Kidney tubule cell (primary cell): ENCODE measurements around the gene FLACC1.

ENCODE experiments used
- DNase-seq: peaks from one replicate; pipeline ENCODE4 v3.0.0-alpha.2; 2018; ENCODE audit warnings: low spot score

The FLACC1 gene

DNA sequence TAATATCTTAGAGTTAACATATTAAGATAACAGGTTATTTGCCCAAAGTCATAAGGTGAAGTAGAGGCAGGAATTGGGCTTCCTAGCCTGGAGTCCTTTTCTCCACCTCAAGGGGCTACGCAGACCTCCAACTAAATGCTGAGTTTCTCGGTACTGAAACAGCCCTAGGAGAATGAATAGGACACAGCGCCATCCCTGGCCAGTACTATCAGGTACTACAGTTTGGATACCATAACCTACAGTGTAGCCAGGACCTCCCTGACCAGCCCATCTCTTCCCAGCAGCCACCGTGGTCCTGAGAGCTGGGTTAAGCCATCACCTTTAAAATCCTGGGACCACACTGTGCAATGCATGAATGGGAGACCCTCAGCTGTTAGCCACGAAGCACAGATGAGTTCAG lies 81.2 kb downstream of the FLACC1 start:
- no peak for DNase-seq

DNA sequence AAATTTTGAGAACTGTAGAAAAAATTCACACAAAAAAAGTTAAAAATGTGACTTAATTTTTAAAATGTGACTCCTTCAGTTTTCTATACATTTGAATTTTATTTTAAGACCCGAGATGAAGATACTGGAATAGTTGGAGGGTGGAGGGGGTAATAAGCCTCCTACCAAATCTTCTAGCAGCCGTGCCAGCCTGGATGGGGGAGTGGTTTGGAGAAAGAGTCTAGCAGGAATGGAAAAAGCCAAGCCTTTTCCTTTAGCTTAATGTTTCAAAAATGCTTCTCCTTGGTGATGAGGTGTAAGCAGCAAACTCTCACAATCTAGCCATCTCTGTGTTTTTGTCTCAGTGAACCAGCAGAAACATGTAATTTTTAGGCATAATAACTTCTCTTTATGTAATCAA lies 82.1 kb downstream of the FLACC1 start:
- DNase-seq: no peak

DNA sequence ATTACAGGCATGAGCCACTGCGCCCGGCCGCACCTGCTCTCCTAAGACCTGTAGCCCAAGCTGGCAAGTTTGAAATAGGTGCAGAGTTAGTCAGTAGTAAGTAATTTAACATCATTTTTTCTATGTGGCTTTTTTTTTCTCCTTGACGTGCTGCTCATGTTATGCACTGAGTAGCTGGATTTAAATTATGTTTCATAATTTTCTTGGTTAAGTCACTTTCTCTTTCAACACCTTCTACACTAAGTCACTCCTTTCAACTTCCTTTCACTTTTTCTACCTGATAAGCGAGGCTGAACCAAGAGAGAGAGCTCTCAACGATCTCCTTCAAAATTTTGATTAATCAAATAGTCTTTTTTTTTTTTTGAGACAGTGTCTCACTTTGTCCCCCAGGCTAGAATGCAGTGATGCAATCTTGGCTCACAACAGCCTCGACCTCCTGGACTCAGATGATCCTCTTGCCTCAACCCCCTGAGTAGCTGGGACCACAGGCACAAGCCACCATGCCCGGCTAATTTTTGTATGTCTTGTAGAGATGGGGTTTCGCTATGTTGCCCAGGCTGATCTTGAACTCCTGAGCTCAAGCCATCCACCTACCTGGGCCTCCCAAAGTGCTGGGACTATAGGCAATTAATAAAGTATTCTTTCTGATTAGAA lies 83.7 kb downstream of the FLACC1 start:
- no peak for DNase-seq

DNA sequence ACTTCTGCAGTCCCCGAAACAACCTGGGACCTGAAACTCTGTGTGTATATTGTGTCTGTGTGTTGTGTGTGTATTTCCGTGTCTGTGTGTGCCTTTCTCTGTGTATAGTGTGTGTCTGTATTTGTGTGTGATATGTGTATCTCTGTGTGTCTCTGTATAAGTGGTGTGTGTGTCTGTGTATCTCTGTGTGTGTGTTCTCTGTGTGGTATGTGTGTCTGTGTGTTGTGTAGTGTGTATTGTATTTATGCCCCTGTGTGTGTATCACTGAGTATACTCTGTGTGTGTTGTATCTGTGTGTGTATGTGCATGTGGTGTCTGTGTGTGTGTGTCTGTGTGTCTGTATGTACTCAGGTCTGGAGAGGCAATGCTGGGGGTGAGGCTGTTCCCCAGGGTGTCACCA lies 85.2 kb downstream of the FLACC1 start:
- no peak for DNase-seq

DNA sequence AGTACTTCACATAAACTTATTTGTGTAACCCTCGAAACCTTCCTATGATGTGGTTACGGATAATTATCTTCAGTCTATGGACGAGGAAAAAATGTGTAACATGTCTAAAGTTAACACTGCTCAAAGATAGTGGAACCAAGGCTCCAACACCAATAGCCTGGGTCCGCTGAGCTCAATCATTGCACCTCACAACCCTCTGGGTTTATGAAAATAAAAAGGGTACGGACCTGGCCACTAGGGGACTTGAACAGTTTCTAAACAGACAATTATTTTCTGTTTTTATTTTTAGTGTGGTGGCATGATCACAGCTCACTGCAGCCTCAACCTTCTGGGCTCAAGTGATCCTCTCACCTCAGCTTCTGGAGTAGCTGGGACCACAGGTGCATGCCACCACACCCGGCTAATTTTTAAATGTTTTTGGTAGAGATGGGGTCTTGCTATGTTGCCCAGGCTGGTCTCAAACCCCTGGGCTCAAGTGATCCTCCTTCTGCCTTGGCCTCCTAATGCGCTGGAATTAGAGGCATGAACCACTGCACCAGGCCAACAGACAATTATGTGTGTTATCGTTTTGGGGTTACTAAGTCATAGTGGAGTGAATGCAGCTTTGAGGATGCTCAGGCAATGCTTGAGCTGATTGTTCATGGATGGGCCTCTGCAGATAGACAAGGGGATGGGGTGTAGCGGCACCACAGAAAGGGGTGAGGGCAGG lies 86.7 kb downstream of the FLACC1 start:
- DNase-seq: no peak

DNA sequence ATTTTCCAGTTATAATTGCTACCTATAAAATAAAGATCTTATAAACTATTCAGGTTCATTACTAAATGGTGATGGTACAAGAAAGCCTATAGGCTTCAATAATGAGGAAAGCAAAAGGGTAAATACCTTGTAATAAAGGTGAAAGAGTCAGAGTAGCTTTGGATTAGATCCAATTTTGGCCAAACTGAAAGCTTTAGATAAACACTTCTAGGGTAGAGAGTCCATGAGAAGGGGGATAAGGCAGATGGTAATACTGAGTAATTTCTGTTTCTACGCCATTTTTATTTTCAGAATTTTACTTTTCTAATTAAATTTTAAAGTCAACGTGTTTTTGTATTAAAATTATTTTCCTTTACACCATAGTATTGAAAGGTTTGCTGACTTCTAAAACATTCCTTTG lies 87.4 kb downstream of the FLACC1 start:
- no peak for DNase-seq

DNA sequence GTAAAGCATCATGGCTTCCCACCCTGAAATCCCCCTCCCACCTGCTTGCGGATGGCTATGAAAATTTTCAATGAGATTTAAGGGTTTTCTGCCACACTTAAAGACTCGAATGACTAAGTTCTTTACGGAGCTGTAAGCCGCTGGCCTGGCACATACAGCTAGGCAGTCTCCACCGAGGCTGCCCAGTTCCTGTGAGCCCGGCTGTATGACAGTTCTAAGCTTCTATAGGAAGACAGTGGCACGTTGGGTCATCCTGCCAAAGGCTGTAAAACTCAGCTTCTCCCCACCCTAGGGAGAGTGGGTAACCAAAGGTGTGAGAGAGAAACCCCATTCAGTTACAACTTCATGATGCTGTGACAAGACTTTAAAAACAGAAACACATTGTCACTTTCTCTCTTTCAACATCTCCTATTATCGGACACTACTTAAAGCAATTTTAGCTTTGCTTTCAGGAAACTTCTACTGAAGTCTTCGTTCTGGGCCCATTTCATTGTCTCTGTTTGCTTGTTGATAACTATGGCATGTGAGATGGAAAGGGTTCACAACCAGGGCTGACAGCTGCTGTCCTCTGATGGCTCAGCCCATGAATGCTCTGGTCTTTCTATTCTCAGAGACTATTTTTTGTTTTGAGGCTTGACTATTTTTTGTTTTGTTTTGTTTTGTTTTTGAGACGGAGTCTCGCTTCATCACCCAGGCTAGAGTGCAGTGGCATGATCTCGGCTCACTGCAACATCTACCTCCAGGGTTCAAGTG lies 89.7 kb downstream of the FLACC1 start:
- no peak for DNase-seq

DNA sequence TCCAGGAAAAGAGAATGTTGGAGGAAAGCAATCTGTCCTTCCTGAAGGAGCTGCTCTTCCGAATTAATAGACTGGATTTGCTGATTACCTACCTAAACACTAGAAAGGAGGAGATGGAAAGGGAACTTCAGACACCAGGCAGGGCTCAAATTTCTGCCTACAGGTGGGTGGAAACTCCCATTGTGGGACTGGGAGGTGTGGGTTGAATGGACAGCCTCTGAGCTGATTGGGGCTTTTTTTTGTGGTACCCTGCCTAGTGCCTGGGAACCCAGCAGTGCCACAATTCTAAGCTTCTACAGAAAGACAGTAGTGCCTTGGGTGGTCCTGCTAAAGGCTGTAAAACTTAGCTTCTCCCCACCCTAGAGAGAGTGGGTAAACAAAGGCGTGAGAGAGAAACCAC lies 90.5 kb downstream of the FLACC1 start:
- no peak for DNase-seq

DNA sequence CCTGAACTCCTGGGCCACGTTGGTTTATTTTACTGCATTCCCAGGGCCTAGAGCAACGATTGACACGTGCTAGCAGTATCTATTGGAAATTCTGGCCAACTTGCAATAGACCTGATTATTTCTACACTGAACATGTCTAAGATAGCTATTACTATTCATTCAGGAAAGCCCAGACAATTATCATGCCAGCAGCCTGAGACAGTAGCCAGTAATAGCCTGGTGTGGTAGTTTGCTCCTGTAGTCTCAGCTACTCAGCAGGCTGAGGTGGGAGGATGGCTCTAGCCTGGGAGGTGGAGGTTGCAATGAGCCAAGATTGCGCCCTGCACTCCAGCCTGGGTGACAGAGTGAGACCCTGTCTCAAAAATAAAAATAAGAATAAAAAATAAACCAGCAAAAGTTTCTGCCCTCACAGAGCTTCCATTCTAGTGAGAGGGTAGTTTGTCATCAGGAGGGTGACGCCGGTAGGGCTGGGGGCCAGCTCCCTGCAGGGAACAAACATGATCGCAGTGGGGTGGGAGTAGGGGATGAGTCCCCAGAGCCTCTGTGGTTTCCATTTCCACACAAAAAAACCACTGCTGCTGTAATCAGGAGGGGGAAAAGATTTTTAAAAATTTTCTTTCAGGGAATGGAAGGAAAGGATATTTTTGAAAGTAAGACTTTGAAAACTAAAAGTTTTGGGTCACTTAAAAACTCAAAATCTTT lies 92.5 kb downstream of the FLACC1 start:
- DNase-seq: no peak

DNA sequence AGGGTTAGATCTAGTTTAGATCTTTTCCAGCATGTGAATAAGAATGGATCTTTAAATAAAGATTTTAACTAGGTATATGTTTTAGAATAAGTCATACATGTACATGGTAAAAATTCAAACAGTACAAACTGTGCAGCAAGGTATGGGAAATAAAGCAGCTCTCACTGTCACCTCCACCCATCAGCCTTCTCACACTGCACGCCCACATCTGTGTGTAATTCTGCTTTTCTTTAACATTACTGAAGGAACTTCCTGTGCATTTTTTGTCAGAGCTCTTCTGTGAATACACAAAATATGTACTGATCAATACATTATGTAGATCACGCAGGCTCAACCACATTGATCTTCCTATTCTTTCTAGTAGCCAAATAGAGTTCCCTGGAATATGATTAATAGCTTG lies 93.4 kb downstream of the FLACC1 start:
- no peak for DNase-seq

DNA sequence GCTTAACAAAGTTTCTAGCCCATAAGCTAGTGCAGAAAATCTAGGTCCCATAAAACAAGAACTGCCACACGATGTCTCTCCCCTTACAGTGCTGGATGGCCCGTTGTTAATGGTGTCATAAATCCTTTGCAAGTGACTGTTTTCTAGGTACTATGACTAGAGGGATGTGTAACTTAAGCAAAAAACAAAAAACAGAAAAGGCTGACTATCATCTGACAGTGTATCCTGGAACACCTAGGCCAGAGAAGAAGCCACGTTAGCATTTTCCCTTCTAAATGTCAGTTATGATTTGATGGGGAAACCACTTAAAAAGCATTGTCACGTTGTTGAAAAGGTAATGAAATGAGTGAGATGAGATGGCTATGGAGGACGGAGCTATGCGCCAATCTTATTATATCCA lies 94.4 kb downstream of the FLACC1 start:
- DNase-seq: no peak

DNA sequence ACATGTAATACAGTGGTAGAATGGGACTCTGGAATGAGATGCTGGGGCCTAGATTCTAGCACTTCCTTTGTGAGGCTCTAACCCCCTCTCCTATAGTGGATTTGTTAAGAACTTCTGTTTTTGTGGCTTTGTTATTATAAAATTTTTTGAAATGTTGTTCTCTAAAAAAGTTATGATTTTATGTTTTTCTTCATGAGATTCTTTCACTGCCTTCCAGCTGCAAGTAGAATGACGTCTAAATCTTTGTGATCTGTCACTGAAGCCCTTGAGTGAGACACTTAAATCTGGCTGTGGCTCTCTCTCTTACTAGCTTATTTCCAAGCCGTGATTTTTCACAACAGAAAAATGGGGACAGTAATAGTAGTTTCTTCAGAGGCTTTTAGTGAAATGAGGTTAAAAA lies 95.2 kb downstream of the FLACC1 start:
- no peak for DNase-seq

DNA sequence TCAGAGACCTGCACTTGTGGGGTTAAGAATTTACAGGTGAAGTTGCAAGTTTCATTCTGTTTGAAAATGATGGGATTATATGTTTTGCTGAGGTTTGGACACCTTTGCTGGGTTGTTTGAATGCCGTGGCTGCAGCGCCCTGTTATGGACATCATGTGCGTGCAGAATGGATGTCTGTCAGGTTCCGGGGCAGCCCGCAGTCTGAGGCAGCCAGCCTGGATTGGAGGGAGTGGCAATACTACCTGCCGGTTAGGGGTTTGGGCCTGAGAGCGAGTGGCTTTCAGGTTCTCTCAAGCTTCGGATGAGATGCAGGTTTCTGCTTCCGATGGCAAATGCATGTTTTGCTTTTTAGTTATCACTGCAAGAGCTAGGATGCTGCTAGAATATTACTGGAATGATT lies 95.7 kb downstream of the FLACC1 start:
- DNase-seq: no peak

DNA sequence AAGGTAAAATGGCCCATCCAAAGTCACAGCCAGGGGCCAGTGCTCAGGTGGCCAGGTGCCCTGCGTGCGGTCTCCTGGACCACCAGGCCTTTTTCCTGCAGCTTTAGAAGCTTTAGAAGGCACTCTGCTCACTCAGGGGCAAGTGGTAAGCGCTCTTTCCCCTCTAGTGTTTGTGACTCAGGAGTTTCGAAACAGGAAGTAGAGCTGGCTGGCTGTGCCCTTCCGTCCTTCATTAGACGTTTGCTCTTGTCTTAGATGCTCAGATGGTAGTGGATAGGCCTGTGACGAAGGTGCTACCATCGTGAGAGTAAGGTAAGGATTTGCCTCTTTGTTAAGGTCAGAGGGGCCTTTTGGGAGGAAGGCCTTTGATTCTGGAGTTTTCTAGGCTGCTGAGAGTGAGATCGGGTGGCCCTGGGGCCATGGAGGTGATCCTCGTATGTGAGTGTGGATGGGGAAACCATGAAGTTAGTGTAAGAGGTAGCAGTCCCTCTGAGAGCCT lies 96.8 kb downstream of the FLACC1 start, which contains the start of gene CASP8:
TSS of gene CASP8 (plus strand) at position 235 of the 499 bp plus-strand sequence. CDS start 5,951 bp downstream, outside the sequence.
- DNase-seq: peak; percentile 54

DNA sequence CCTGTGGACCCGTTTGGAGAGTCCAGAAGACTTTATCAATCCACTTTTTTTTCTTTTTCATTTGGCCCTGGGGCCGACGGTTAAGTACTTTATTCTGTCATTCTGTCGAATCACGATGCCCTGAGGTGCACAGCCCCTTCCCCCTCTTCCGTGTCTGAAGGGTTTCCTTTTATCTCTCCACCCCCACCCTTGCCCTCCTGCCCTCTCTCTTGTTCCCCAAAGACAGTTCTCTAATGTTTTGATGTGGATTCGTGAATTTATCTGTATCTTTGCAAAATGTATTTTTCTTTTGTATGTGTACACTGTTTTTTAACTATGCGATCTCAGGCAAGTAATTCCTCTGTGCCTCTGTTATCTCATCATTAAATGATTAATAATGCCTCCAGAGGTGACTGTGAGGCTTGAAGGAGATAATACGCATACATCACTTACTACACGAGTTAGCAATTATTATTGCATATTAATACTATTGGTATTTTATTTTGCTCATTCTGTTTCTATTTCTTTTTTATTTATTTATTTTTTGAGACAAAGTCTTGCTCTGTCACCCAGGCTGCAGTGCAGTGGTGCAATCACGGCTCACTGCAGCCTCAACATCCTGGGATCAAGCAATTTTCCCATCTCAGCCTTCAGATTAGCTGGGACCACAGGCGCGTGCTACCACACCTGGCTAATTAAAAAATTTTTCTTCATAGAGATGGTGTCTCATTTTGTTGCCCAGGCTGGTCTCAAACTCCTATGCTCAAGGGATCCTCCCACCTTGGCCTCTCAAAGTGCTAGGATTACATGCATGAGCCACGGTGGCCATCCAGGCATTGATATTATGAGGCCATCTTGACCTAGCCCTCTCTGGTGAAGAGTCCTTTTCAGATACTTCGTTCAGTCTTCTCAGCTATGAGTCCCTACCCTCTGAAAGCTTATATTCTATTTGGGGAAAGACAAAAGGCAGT lies 98.2 kb downstream of the FLACC1 start:
- DNase-seq: peak; percentile 41

DNA sequence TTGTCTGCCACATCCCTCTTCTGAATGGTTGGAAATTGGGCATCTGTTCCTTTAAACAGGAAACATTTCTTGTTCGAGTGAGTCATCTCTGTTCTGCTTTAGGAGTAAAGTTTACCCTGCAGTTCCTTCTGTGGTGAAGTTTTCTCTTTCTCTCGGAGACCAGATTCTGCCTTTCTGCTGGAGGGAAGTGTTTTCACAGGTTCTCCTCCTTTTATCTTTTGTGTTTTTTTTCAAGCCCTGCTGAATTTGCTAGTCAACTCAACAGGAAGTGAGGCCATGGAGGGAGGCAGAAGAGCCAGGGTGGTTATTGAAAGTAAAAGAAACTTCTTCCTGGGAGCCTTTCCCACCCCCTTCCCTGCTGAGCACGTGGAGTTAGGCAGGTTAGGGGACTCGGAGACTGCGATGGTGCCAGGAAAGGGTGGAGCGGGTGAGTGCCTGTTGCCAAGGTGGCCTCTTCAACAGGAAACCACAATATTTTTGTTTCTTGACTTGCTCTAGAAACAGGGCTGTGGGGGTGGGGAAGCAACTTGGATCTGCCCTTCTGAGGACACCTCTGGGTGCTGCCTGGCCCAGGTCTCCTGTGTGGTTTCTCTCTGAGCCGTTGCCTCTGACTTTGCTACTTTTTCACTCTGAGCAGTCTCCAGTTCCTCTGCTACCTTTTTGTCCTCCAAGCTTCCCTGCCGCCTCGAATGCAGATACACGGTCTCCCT lies 99.0 kb downstream of the FLACC1 start:
- DNase-seq: peak; percentile 96

DNA sequence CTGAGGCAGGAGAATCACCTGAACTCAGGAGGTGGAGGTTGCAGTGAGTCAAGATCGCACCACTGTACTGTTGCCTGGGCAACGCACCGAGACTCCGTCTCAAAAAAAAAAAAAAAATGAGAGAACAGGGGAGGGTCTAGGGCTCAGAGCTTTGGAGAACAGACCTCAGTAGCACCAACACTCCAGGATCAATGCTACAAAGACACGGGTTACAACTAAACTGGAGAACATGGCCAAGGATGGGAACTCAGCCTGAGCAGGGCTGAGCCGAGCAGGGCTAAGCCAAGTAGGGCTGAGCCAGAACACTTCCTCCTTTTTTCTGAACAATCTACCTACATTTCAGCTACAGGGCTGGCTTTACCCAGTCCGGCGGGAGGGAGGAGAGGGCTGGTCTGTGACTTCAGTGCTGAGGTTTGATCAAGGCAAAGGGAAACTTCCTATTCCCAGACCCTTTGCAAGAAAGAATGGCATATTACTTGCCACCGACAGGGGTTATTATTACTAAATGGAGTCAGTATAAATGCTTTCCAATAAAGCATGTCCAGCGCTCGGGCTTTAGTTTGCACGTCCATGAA lies 99.7 kb downstream of the FLACC1 start:
- DNase-seq: no peak

DNA sequence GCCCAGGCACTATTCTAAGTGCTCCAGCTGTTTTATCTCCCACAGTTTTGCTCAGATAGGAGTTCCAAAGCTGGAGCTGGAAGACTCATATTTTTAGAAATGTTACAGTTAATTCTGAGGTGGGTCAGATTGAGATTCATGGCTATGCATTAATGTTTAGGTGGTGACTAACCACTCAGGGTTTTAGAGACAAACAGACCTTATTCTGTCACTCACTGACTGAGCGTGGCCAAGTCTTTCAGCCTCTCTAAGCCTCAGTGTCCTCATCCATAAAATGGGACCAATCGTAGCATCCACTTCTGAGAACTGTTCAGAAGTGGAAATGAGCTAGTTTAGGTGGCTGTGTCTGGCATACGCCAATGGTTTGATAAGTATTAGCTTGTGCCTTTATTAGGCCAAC lies 101.1 kb downstream of the FLACC1 start:
- DNase-seq: no peak

DNA sequence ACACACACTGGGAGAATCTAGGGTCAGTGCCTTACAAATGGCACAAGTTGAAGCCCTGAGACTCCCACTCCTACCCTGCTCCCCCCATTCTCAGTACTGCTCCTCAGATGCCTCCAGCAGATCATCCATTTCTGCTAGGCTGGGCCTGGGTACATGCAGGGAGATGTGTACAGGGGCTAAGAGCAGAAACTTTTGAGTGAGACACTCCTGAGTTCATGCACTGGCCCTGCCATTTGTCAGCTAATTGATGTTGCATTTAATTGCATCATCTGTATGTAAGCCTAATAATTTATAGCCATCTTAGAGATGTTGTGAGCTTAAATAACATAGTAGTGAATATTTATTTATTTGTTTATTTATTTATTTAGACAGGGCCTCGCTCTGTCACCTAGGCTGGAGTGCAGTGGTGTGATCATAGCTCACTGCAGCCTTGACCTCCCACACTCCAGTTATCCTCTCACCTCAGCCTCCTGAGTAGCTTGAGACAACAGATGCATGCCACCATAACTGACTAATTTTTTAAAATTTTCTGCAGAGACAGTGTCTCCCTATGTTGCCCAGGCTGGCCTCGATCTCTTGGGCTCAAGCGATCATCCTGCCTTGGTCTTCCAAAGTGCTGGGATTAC lies 101.6 kb downstream of the FLACC1 start:
- DNase-seq: no peak
